ENCODE measurements around the gene TMEM17.

TMEM17 gene

GRCh38 chr2:62458206-62458641 is 47.8 kb downstream of the TMEM17 start:
- no peak for DNase-seq (ENCODE audit: extremely low read depth, low read depth)
- TF ChIP-seq CTCF (IDR thresholded peaks at IDR 0.05; ENCODE audit: low read depth, low read length, missing control alignments) = no peak
- H3K4me3 ChIP-seq (replicated peaks; ENCODE audit: low read depth, low read length) = no peak overlapping the region

GRCh38 chr2:62457556-62457955 is 48.4 kb downstream of the TMEM17 start:
- no peak for TF ChIP-seq CTCF (IDR thresholded peaks at IDR 0.05; ENCODE audit: low read depth, low read length, missing control alignments)
- H3K4me3 ChIP-seq (replicated peaks; ENCODE audit: low read depth, low read length) = peak overlapping the region; percentile 48
- no peak for DNase-seq (ENCODE audit: extremely low read depth, low read depth)

DNA sequence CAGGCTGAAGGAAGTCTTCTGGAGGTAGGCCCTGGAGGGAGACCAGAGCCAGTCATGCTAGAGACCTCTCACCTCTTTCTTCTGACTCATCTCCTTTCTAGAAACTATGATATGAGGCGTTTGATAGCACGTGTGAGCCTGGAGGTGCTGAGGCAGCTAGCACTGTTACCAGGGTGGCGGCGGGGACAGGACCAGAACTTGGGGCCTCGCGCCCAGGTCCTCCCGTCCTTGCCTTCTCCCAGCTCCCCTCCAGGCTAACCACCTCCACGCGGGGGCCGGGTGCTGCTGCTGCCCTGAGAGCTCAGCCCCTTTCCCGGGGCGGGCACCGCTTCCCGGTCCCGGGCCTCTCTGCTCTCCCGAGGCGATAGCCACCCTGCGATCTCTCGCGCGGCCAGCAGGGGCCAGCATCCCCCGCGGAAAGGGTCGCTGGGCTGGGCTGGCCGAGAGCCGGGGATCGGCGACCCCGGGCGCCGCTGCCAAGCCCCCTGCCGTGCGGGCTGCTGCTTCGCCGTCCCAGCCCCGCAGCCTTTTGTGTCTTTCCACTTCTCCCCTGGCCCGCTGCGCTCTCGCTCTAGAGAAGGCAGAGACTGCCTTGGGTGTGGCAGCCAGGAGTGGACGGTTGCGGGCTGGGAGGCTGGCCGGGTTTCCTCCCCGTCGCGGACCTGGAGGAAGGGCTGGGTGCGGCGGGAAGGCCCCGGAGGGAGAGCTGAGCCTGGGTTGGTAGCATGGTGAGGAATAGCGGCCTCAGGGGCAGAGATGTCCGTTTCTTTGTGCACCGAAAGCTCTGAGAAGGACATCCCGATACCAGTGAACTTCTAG is 49.1 kb downstream of the TMEM17 start:
- DNase-seq (ENCODE audit: extremely low read depth, low read depth) = no peak
- peak; percentile 86 for TF ChIP-seq CTCF (IDR thresholded peaks at IDR 0.05; ENCODE audit: low read depth, low read length, missing control alignments)
- H3K4me3 ChIP-seq (replicated peaks; ENCODE audit: low read depth, low read length) = peak overlapping the region; percentile 48

- TF ChIP-seq CTCF (IDR thresholded peaks at IDR 0.05; ENCODE audit: low read depth, low read length, missing control alignments) = no peak
- no peak for DNase-seq (ENCODE audit: extremely low read depth, low read depth)
- no peak overlapping the region for H3K4me3 ChIP-seq (replicated peaks; ENCODE audit: low read depth, low read length)
These were observed 49.9 kb downstream of the TMEM17 start for GRCh38 chr2:62455957-62456692.

- no peak for DNase-seq (ENCODE audit: extremely low read depth, low read depth)
- TF ChIP-seq CTCF (IDR thresholded peaks at IDR 0.05; ENCODE audit: low read depth, low read length, missing control alignments) = no peak
These were observed 52.0 kb downstream of the TMEM17 start for GRCh38 chr2:62453955-62454354.

GRCh38 chr2:62452701-62453454 is 53.1 kb downstream of the TMEM17 start:
- DNase-seq (ENCODE audit: extremely low read depth, low read depth) = no peak
- no peak overlapping the region for H3K4me3 ChIP-seq (replicated peaks; ENCODE audit: low read depth, low read length)
- TF ChIP-seq CTCF (IDR thresholded peaks at IDR 0.05; ENCODE audit: low read depth, low read length, missing control alignments) = no peak

More at GRCh38 chr2:62453955-62454354, 52.0 kb downstream of the TMEM17 start:
- no peak overlapping the region for H3K4me3 ChIP-seq (replicated peaks; ENCODE audit: low read depth, low read length)

Data from HFF-Myc (cell line).